ENCODE measurements around the gene CTSC. TPM values are rescaled to one million over a fixed set of nuclear protein-coding genes. Genes with fewer than 3 reads are reported as not detected.
A peak's percentile ranks its signal among the peaks of the same experiment; 100 is the strongest.

CTSC gene
- total and polyA plus RNA-seq, 9 of the 15 experiments (the other 6 are each of a cell fraction or from before 2014, with no cell fraction given): 113 to 403 (median 187) TPM

DNA sequence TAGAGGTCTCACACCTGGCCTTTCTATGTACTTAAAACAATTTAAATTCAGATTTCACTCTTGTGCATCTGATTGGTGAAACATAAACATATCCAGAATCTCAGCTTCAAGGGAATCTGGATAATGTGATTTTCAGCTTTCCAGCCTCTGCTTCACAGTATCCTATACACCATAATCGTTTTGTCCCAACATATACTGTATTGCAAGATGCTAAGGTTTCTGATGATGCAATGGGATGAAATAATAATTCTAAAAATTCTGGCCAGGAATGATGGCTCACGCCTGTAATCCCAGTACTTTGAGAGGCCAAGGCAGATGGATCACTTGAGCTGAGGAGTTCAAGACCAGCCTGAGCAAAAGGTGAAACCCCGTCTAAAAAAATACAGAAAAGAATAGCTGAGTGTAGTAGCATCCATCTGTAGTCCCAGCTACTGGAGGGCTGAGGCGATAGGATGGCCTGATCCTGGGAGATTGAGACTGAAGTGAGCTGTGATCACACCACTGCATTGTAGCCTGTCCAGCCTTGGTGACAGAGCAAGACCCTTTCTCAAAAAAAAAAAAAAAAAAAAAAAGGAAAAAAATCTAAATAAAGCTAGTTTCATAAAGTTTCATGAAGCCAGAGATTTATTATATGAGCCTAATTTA lies 41.0 kb upstream of the CTSC start:
- Histone ChIP-seq H3K4me1 (replicated peaks in 1 of 2; ENCODE audit: control insufficient read depth in 2 of 2, insufficient read depth in 2 of 2, low read length in 2 of 2) (no peaks in the 10 kb centered on the region; a peak in 1 of 5 replicates), H3K9ac (ENCODE audit: insufficient read depth in 1 of 2, low read depth in 2 of 2, low read length in 2 of 2) (no peak overlapping the region), H3K27me3 (ENCODE audit: control insufficient read depth in 2 of 2, insufficient read depth in 2 of 2, low read length in 2 of 2) (no peaks in the 10 kb centered on the region), H3K27ac (ENCODE audit: extremely low read depth, low read depth, low read length) (no peak overlapping the region), H3K4me2 (ENCODE audit: insufficient read depth, low read length) (no peak overlapping the region), H3K9me1 (ENCODE audit: control insufficient read depth, insufficient read depth, low read length) (no peaks in the 10 kb centered on the region), H3K79me2 (ENCODE audit: control insufficient read depth, insufficient read depth, low read length) (no peaks in the 10 kb centered on the region), H3K4me3 (no peak overlapping the region), H2AFZ (ENCODE audit: low read depth, low read length) (no peak overlapping the region), H3K9me3 (replicated peaks; ENCODE audit: control insufficient read depth, insufficient read depth, low read depth, low read length) (no peaks in the 10 kb centered on the region), H3K36me3 (ENCODE audit: control insufficient read depth, insufficient read depth, low read length) (no peaks in the 10 kb centered on the region; the same call in 2 of the 3 replicates), H4K20me1 (replicated peaks; ENCODE audit: control insufficient read depth, insufficient read depth, low read length) (no peaks in the 10 kb centered on the region)
- DNase-seq (ENCODE audit: extremely low read depth in 1 of 4, low spot score in 3 of 4) (no peak), FAIRE-seq (peak; percentile 19), ATAC-seq (peak; percentile 86)
- ChIA-PET CTCF (ENCODE audit: low intra/inter-chr PET ratio) (no interaction called here), POLR2A (interaction anchor here (0.8 to 2.0 kb wide), 4 partner anchors 10 to 50 kb away, joined by 3 to 6 read pairs (median 3); no protein-coding TSS in a partner anchor)
- 26% methylated on average over 4 of the region's 4 CpGs for WGBS (ENCODE audit: insufficient coverage, low coverage, missing lambda C conversion rate)
- no TSS peak for BruUV-seq (replicated peaks)
- in situ Hi-C loops (cut with MboI) (no loop called here), intact Hi-C loops (cut with micrococcal nuclease) (loop anchor here (5.0 kb wide), 2 partner anchors 44 to 99 kb away; no protein-coding TSS in a partner anchor)
- TF ChIP-seq RBM15 (IDR thresholded peaks at IDR 0.05; ENCODE audit: insufficient read depth, low read length) (no peak), ZC3H11A (IDR thresholded peaks at IDR 0.05; ENCODE audit: low read depth, low read length) (no peak), SMARCC2 (IDR thresholded peaks at IDR 0.05; ENCODE audit: low read depth) (no peak), ZNF445 (CRISPR knock-in tag; IDR thresholded peaks at IDR 0.05; ENCODE audit: low read depth) (no peak), ZNF175 (CRISPR knock-in tag; IDR thresholded peaks at IDR 0.05; ENCODE audit: low read depth) (peak; percentile 88), SRSF9 (IDR thresholded peaks at IDR 0.05; ENCODE audit: borderline replicate concordance, low read depth, low read length) (no peak), HDAC8 (tag; IDR thresholded peaks at IDR 0.05) (0 out of 2 replicates have a peak, but pooled peaks have one; percentile 43), MCM7 (IDR thresholded peaks at IDR 0.05) (no peak), CBFA2T3 (IDR thresholded peaks at IDR 0.05) (no peak)
- TF ChIP-seq, protein P1, sequence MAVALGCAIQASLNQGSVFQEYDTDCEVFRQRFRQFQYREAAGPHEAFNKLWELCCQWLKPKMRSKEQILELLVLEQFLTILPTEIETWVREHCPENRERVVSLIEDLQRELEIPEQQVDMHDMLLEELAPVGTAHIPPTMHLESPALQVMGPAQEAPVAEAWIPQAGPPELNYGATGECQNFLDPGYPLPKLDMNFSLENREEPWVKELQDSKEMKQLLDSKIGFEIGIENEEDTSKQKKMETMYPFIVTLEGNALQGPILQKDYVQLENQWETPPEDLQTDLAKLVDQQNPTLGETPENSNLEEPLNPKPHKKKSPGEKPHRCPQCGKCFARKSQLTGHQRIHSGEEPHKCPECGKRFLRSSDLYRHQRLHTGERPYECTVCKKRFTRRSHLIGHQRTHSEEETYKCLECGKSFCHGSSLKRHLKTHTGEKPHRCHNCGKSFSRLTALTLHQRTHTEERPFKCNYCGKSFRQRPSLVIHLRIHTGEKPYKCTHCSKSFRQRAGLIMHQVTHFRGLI (CRISPR knock-in tag; IDR thresholded peaks at IDR 0.05): no peak
- TF ChIP-seq, protein P2, sequence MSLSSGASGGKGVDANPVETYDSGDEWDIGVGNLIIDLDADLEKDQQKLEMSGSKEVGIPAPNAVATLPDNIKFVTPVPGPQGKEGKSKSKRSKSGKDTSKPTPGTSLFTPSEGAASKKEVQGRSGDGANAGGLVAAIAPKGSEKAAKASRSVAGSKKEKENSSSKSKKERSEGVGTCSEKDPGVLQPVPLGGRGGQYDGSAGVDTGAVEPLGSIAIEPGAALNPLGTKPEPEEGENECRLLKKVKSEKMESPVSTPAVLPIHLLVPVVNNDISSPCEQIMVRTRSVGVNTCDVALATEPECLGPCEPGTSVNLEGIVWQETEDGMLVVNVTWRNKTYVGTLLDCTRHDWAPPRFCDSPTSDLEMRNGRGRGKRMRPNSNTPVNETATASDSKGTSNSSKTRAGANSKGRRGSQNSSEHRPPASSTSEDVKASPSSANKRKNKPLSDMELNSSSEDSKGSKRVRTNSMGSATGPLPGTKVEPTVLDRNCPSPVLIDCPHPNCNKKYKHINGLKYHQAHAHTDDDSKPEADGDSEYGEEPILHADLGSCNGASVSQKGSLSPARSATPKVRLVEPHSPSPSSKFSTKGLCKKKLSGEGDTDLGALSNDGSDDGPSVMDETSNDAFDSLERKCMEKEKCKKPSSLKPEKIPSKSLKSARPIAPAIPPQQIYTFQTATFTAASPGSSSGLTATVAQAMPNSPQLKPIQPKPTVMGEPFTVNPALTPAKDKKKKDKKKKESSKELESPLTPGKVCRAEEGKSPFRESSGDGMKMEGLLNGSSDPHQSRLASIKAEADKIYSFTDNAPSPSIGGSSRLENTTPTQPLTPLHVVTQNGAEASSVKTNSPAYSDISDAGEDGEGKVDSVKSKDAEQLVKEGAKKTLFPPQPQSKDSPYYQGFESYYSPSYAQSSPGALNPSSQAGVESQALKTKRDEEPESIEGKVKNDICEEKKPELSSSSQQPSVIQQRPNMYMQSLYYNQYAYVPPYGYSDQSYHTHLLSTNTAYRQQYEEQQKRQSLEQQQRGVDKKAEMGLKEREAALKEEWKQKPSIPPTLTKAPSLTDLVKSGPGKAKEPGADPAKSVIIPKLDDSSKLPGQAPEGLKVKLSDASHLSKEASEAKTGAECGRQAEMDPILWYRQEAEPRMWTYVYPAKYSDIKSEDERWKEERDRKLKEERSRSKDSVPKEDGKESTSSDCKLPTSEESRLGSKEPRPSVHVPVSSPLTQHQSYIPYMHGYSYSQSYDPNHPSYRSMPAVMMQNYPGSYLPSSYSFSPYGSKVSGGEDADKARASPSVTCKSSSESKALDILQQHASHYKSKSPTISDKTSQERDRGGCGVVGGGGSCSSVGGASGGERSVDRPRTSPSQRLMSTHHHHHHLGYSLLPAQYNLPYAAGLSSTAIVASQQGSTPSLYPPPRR (CRISPR knock-in tag; IDR thresholded peaks at IDR 0.05; ENCODE audit: borderline replicate concordance): no peak
- TF ChIP-seq, protein P3, sequence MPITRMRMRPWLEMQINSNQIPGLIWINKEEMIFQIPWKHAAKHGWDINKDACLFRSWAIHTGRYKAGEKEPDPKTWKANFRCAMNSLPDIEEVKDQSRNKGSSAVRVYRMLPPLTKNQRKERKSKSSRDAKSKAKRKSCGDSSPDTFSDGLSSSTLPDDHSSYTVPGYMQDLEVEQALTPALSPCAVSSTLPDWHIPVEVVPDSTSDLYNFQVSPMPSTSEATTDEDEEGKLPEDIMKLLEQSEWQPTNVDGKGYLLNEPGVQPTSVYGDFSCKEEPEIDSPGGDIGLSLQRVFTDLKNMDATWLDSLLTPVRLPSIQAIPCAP (CRISPR knock-in tag; IDR thresholded peaks at IDR 0.05; ENCODE audit: borderline replicate concordance): no peak
- TF ChIP-seq, protein P4, sequence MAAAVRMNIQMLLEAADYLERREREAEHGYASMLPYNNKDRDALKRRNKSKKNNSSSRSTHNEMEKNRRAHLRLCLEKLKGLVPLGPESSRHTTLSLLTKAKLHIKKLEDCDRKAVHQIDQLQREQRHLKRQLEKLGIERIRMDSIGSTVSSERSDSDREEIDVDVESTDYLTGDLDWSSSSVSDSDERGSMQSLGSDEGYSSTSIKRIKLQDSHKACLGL (CRISPR knock-in tag; IDR thresholded peaks at IDR 0.05; ENCODE audit: borderline replicate concordance, poor library complexity, severe bottlenecking): no peak

Measured in K562 (cell line).